ENCODE results near the gene FRS2. TPM values are rescaled to one million over a fixed set of nuclear protein-coding genes. Genes with fewer than 3 reads are reported as not detected.
"Not testable (repeated sequence)": the region's sequence is repeated elsewhere in the genome, so short reads cannot be mapped to it uniquely, and the experiment has no call there.

FRS2 gene
- total RNA-seq, 1 donor from 2014 or later: 31.0 TPM

GRCh38 chr12:69602954-69603353 lies 132.8 kb downstream of the FRS2 start:
- H3K27ac ChIP-seq: no peak overlapping the region
- no peak overlapping the region for H3K4me3 ChIP-seq
- no peaks in the 10 kb centered on the region for H3K4me1 ChIP-seq
- H3K36me3 ChIP-seq: peaks cover 55% of the 10 kb centered on the region
- no peak for TF ChIP-seq CTCF (IDR thresholded peaks at IDR 0.05)
- DNase-seq (no peak), ATAC-seq (no peak)
- H3K27me3 ChIP-seq: no peaks in the 10 kb centered on the region
- intact Hi-C loops (cut with DNase I): no loop called here
- H3K9me3 ChIP-seq: no peaks in the 10 kb centered on the region

- H3K27ac ChIP-seq; H3K4me1 ChIP-seq; DNase-seq; intact Hi-C loops (cut with DNase I); H3K27me3 ChIP-seq; H3K9me3 ChIP-seq; ATAC-seq; H3K4me3 ChIP-seq: not testable (repeated sequence)
- H3K36me3 ChIP-seq: peaks cover 49% of the 10 kb centered on the region
Observed at GRCh38 chr12:69603556-69603955, 133.4 kb downstream of the FRS2 start.

GRCh38 chr12:69604275-69604674 lies 134.1 kb downstream of the FRS2 start:
- ATAC-seq; H3K4me3 ChIP-seq; intact Hi-C loops (cut with DNase I); DNase-seq; H3K27ac ChIP-seq; H3K27me3 ChIP-seq; H3K9me3 ChIP-seq; H3K4me1 ChIP-seq: not testable (repeated sequence)
- H3K36me3 ChIP-seq: peaks cover 42% of the 10 kb centered on the region

- no peak for TF ChIP-seq CTCF (IDR thresholded peaks at IDR 0.05)
- intact Hi-C loops (cut with DNase I): no loop called here
- Histone ChIP-seq H3K36me3 (peaks cover 4% of the 10 kb centered on the region), H3K27ac (no peak overlapping the region), H3K9me3 (no peaks in the 10 kb centered on the region), H3K4me1 (no peaks in the 10 kb centered on the region), H3K4me3 (no peak overlapping the region), H3K27me3 (no peaks in the 10 kb centered on the region)
- DNase-seq (no peak), ATAC-seq (no peak)
Observed at GRCh38 chr12:69608114-69608513, 137.9 kb downstream of the FRS2 start.

- Histone ChIP-seq H3K4me3 (no peak overlapping the region), H3K27ac (no peak overlapping the region), H3K36me3 (no peaks in the 10 kb centered on the region), H3K4me1 (no peaks in the 10 kb centered on the region), H3K27me3 (no peaks in the 10 kb centered on the region), H3K9me3 (no peaks in the 10 kb centered on the region)
- intact Hi-C loops (cut with DNase I): no loop called here
- DNase-seq (no peak), ATAC-seq (peak; percentile 12)
- no peak for TF ChIP-seq CTCF (IDR thresholded peaks at IDR 0.05)
Observed at GRCh38 chr12:69610126-69610525, 139.9 kb downstream of the FRS2 start.

GRCh38 chr12:69610729-69611128 lies 140.5 kb downstream of the FRS2 start, which contains the start of gene LRRC10:
Gene LRRC10, minus strand, starts transcription at chr12:69610907. Its CDS starts 69 bp downstream, at chr12:69610838.
- Histone ChIP-seq H3K4me3 (no peak within 1 kb of the TSS), H3K36me3 (no peaks in the 10 kb centered on the region), H3K4me1 (no peaks in the 10 kb centered on the region), H3K9me3 (no peaks in the 10 kb centered on the region), H3K27me3 (no peaks in the 10 kb centered on the region), H3K27ac (no peak within 1 kb of the TSS)
- TF ChIP-seq CTCF (IDR thresholded peaks at IDR 0.05): no peak
- peak; percentile 27 for ATAC-seq
- DNase-seq: no peak
- intact Hi-C loops (cut with DNase I): no loop called here

GRCh38 chr12:69613351-69613750 lies 143.2 kb downstream of the FRS2 start:
- H3K36me3 ChIP-seq: no peaks in the 10 kb centered on the region
- H3K4me1 ChIP-seq: no peaks in the 10 kb centered on the region
- H3K4me3 ChIP-seq: no peak overlapping the region
- TF ChIP-seq CTCF (IDR thresholded peaks at IDR 0.05): no peak
- no peaks in the 10 kb centered on the region for H3K9me3 ChIP-seq
- DNase-seq (no peak), ATAC-seq (no peak)
- intact Hi-C loops (cut with DNase I): no loop called here
- H3K27ac ChIP-seq: no peak overlapping the region
- no peaks in the 10 kb centered on the region for H3K27me3 ChIP-seq
